GM04503 (cell line): ENCODE results near the gene TRIAP1.
"Not testable (repeated sequence)": the region's sequence is repeated elsewhere in the genome, so short reads cannot be mapped to it uniquely, and the experiment has no call there.

Experiments
- DNase-seq: peaks from one replicate; pipeline ENCODE4 v3.0.0-alpha.2; 2012; ENCODE audit warnings: low read depth

The TRIAP1 gene

DNA sequence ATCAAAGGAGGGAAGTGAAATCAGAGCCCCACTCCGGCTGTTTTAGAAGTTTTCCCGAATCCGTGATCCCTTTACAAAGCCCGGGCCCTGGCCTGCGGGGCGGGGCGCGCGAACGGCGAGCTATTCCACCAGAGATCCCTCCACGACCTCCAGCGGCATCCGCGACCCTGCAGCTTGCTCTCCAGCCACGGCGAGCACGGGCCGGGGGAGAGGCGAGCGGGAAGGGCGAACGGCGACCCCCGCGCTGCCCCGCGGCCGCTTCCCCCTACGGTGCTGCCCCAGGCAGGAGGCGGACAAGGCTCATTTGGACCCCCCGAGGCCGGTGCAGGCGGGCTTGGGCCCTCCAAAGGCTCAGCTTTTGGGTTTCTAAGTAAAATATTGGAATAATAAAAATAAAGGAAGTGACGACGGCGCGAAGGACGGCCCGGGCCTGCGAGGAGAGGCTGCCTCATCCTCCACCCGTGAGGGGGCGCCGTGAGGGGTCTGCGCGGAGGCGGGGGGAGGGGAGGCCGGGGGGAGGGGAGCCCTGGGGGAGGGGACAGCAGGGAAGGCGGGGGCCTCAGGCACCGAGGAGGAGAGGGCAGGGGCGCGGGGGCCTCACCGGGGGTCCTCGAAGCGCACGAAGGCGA is 22.8 kb upstream of the TRIAP1 start:
- peak; percentile 13 for DNase-seq

DNA sequence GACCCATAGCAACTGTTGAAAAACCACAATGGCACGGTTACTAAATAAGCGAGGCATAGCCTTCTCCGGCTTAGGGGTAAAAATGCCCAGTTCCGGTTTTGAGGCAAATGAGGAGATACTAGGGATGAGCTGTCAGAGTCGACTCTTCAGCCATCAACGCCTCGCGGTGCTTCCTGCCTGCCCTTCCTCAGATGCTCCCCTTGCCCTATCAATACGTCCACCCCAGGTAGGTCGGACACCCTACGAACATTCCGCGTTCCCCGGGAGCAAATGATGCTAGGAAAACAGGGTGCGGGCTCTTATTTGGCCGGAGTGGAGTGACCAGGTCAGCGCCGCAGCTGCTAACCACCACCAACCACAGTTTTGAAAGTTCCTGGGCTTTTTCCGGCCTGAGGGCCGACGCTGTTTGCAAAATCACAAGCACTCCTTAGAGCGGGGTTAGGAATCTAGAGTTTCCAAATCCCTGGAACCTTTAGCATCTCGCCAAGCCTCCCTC is 22.2 kb upstream of the TRIAP1 start:
- peak; percentile 39 for DNase-seq

DNA sequence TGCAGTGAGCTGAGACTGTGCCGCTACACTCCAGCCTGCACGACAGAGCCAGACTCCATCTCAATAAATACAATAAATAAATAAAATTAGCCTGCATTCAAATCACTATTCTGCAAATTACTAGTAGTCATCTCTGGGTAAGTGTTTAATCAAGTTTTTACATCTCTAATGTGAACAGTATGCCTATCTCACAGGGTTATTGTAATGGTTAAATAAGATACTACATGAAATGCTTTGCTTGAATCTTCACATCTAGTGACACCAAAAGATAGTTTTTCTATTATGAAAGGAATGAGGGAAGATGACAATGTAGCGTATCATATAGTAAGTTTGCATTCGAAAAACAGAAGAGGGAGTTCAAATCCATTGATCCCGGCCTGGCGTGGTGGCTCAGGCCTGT is 21.3 kb upstream of the TRIAP1 start:
- DNase-seq = no peak

DNA sequence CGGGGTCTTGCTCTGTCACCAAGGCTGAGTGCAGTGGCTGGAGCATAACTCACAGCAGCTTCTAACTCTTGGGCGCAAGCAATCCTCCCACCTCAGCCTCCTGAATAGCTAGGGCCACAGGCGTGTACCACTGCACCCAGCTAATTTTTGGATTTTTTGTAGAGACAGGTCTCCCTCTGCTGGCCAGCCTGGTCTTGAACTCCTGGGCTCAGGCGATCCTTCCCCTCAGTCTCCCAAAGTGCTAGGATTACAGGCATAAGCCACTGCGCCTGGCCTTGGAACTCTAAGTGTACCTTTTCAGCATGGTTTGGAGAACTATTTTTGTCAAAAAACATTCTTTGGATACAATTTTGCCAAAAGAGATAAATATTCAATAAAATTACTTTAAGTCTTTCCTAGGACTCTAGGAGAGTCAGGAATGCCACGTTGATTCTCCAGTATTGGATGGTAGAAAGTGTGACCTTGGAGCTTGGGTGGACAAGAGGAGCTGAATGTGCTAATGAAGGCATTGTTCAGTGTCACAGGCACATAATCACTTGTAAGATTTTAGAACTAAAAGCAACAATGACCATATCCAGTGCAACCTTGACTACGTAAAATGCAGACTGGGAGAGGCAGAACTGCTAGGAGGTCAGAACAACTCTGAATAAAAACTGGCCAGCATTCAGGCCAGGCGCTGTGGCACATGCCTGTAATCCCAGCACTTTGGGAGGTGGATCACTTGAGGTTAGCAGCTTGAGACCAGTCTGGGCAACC is 20.6 kb upstream of the TRIAP1 start:
- DNase-seq = no peak

DNA sequence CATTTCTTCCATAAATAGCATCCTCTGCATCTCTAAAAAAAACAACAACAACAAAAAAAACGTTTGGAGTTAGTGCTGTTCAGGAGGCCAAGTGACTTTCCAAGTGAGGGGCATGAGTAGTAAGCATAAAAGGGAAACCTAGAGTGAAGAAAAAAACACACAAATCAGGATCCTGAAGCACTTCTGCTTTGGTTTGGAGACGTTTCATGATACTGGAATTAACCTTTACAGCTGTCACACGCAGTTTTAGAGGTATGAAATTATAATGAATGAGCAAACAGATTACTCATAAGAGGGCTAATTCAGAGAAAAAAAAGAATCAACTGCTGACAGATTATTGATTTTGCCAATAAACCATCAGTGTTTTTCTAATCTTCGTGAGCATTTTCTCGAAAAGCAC is 19.6 kb upstream of the TRIAP1 start:
- no peak for DNase-seq

DNA sequence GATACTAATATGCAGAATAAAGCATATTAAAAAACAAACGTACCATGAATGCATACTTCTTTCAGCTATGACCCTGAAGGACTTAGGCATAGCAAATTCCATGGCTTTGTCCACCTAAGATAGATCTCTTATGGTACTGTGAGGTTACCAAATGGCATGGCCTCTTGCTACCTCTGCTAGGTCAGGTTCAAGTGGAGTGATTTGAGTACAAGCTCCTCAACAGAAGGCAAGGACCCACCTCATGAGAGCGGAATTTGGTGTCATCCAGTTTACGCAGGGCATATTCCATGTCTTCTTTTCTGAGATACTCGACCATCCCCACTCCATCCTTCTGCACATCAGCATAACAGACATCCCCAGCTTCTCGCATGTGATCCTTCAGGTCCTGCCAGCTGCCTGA is 17.5 kb upstream of the TRIAP1 start:
- DNase-seq = no peak

DNA sequence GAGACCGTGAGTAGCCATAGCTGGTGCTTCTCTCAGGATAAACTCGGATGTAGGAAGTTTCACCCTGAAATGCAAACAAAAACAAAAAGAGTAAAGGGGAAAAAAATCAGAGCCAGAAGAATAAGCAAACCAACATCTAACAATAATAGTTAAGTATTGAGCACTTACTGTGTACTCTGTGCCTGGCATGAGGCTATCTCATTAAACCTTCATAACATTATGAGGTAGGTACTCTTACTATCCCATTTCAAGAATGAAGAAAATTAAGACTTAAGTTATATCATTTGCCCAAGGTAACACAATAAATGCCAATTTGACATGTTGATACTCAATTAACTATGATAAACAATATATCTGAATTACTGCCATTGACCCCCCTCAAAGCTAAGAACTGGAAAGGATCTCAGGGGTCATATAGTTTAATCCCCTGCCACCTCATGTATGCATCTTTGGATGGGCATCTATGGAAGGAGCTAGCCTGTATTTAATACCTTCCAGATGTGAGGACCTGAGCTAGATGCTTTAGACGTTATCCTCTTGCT is 16.0 kb upstream of the TRIAP1 start:
- DNase-seq = no peak

DNA sequence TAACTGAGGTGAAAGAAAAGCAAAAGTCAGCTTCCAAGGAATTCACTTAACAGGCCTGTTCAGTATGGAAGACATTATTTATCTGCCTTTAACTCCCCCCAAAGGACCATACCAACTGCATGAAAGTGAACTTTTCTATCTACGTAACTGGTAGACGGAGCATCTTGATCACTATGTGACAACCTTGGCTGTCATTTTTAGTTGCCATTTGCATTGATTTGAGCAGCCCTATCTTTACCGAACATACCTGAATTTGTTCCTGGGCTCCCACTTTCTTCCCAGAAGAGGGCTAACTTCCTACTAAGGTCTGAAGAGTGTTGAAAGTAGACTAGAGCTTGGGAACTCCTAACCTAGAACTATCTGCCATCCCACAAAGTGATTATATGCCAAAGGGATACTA is 14.0 kb upstream of the TRIAP1 start:
- no peak for DNase-seq

DNA sequence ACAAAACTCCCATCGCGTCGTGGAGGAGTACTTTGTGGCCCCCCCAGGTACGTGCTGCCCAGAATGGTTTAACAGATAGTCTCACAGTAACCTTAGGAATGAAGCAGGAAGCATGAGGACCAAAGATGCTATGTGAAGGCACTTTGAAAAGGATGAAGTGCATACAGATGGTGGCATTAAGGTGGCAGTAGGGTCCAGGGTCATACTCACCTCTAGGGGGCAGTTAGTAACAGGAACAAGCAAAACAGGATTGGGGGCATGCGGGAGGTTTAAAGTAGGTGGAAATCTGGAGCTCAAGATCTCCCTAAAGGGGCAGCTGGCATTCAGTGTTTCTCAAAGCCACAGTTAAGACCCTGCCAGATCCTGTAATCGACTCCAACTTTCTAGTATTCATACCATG is 10.9 kb upstream of the TRIAP1 start:
- DNase-seq = no peak

DNA sequence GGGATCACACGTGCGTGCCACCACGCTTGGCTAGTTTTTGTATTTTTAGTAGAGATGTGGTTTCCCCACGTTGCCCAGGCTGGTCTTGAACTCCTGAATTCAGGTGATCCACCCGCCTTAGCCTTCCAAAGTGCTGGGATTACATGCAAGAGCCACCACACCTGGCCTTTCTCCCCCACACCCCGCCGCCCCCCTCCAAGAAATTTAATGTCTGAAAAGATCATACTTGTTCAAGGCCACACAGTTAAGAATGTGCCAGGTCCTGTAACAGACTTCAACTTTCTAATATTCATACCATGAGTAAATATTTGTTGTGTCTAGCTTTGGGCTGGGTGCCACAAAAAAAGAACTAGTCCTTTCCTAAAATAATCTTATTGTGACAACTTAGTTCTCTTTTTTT is 9.1 kb upstream of the TRIAP1 start:
- DNase-seq = no peak

DNA sequence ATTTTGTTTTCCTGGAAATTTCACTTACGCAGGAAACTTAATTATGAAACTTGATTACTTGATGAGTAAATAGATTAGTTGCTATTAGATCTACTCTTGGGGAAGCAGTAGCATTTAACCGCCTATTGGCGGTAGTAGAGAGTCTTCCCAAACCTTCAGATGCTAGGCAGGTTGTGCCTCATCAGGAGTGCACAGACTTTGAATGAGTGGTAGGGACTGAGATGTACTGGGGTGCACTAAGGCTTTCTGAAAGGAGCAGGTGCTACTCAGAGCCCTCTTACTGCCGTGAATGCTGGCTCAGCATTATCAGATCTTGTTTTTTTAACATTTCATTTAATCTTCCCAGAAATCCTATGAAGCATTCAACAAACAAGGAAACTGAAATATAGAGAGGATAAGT is 7.8 kb upstream of the TRIAP1 start:
- no peak for DNase-seq

DNA sequence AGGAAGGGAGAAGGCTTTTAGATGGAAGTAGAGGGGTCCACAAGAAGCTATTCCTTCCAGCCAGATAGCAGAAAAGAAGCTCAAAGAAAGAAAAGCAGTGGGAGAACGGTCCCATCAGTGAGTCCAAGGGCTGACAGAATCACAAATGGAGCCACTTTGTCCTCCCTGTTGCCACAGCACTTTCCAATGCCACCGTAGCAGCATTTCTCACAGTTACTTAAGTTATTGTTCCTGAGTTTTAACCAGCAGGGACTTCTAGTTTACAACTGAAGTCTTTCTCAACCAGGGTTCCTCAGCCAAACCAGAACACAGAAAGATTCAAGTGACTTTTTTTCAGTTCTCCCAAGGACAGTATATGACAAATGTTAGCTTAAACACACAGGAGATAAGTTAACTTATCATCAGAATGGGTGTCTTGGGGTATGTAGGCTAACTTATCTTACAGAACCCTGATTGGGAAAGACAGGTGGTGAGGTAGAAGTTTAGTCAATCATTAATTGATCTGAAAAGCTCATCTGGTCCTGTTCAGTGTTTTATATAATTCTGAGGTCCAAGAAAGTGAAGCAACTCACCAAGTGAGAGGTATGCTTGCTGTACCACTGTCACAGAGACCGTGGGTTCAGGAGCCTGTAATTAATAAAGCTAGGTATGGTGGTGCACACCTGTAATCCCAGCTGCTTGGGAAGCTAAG is 7.0 kb upstream of the TRIAP1 start:
- DNase-seq = no peak

DNA sequence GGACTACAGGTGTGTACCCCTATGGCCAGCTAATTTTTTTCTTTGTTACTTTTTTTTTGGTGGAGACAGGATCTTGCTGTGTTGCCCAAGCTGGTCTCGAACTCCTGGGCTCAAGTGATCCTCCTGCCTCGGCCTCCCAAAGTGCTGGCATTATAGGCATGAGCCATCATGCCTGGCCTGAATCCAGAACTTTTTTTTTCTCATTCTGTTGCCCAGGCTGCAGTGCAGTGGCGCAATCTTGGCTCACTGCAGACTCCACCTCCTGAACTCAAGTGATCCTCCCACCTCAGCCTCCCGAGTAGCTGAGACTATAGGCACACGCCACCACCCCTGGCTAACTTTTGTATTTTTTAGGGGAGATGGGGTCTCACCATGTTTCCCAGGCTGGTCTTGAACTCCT is 6.3 kb upstream of the TRIAP1 start:
- not testable (repeated sequence) for DNase-seq

DNA sequence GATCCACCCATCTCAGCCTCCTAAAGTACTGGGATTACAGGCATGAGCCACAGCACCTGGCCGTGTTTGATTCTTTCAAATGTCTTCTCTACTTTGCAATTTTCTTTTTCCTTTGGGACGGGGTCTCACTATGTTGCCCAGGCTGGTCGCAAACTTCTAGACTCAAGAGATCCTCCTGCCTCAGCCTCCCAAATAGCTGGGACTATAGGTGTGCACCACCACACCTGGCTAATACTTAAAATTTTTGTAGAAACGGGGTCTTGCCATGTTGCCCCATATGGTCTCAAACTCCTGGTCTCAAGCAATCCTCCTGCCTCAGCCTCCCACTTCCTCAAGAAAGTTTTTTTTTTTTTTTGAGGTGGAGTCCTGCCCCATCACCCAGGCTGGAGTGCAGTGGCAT is 1.8 kb upstream of the TRIAP1 start:
- DNase-seq = no peak

DNA sequence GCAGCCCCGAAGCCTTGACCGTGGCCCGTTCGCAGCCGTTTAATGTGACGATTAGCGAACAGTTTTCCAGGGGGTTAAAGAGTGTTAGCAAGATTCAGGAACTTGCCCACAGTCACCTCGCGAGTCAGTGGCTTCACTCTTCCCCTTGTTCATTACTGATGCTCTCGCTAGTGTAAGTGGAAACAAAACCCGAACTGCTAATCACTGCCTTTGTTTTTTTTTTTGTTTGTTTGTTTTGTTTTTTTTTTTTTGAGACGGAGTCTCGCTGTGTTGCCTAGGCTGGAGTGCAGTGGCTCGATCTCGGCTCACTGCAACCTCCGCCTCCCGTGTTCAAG is 627 bp upstream of the TRIAP1 start:
- not testable (repeated sequence) for DNase-seq

DNA sequence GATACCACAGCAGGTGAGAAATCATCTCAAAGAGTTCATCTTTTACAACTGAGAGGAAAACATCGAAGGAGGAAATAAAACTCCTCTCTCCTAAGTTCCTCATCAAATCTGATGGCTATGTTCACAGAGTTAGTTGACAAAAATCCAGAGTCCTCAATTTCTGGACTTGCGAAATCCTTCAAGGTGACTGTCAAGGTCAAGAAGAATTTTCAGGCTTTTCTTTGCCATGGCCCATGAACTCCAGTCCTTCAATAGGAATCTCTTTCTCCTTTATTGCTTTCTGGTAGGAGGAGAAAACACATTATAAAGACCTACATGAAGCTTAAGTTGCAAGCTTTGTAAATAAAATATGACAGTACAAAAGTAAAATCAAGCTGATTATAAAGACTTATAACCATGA is 1.5 kb downstream of the TRIAP1 start:
- DNase-seq = no peak

DNA sequence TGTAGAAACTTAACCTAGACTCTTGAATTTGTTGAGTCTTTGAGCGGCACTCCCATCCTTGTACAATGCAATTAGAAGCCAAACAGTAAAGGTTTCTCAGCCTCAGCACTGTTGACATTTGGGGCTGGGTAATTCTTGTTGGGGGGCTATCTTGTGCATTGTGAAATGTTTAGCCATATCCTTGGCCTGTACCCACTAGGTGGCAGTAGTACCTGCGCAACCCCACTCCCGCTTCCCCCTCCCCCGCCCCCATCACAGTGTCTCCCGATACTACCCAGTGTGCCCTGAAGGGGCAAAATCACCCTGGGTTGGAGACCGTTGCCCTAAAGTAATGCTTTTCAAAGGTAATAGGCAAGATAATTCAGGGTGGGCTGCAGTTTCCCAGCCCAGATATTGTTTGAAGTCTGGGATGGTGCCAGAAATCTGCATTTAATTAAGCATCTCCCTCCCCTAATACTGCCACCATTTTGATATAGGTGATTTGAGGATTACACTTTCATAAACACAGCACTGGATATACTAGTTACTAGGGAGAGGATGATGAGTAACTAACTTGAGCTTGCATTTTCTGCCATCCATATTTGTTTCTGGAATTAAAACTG is 6.4 kb downstream of the TRIAP1 start:
- no peak for DNase-seq

DNA sequence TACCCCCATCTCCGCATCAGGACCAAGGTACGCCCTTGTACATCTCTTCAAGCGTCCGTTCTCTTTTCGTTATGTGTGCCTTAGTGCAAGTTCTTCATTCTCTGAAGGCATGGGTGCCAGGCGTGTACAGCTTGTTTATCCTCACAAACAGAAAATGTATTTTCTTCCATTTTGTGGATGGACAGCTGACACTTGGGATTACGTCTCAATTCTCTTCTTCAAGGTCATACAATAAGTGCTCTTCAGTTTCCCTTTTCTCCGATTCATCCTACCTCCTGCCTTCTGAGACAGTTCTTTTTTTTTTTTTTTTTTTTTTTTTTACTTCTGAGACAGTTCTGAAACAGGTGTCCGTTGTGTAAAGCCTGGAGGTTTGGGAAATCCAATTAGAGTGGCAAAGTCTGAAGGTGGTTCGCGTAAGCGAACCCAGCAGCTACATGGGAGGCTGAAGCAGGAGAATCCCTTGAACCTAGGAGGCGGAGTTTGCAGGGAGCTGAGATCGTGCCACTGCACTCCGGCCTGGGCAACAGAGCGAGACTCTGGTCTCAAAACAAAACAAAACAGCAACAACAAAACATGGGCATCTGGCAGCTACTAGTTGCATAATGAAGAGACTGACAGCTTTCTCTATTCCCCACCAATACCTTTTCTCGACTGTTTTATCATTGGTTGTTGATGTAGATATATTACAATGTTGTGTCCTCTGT is 7.5 kb downstream of the TRIAP1 start:
- DNase-seq = no peak

DNA sequence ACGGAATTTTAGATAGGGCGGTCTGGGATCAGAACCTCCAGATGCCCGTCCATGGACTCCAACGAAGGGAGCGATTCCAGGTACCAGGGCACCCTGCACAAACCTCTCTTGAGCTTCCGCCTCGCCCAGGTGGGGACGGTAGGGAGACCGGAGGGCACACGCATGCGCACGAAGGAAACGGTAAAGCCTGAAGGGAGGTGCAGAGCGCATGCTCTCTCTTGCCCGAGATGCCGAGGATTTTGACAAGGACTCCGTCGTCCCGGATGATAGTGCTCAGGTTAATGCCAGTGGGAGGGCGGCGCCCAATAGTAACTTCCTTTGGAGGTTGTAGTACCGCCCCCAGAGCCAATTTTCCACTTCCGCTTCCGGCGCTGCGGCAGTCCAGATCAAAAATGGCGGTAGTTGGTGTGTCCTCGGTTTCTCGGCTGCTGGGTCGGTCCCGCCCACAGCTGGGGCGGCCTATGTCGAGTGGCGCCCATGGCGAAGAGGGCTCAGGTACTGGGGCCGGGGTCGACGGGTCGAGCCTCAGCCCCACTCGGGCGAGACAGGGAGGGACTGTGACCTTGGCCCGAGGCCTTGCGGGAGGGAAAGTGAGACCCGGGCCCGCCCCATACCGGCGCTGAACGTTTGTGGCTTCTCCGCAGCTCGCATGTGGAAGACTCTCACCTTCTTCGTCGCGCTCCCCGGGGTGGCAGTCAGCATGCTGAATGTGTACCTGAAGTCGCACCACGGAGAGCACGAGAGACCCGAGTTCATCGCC is 8.3 kb downstream of the TRIAP1 start, which contains the start of gene COX6A1:
Gene COX6A1 (plus strand): TSS at position 379 of the 760 bp plus-strand sequence. CDS start 14 bp downstream, at position 393.
- DNase-seq = peak; percentile 88

DNA sequence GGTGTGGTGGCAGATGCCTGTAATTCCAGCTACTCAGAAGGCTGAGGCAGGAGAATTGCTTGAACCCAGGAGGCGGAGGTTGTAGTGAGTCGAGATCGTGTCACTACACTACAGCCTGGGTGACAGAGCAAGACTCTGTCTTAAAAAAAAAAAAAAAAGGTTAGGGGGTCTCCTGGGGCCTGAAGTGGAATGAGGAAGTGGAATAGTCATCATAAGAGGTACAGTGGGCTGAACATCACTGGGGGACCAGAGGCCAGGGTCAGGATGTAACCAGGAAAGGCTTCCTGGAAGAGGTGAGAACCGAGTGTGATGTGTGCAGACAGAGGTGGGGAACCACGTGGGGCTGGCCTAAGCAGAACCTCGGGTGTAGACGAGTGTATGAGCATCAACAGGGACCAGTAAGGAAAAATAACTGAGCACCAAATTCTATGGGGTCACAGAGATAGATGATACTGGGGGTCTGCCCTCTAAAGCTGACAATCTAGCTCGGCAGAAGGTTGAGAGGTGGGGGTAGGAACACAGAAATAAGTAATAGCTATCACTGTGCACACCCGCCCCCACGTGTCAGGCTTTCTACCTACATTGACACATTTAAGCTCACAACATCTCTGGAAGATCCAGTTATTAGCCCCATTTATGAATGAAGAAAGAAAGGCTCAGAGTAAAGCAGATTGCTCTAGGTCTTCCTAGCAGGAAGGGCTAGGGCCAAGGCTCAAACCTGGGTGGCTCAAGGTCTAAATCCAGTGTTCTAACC is 13.2 kb downstream of the TRIAP1 start:
- DNase-seq = no peak
